AG10803 (cell line): ENCODE data around the gene SH3RF3.
A peak's percentile ranks its signal among the peaks of the same experiment; 100 is the strongest.
"Not testable (repeated sequence)": the region's sequence is repeated elsewhere in the genome, so short reads cannot be mapped to it uniquely, and the experiment has no call there.

Experiments used
- DNase-seq: peaks from one replicate; pipeline ENCODE4 v3.0.0; 2010; ENCODE audit warnings: low read depth
- H3K4me3 ChIP-seq: 2 replicates; pipeline ENCODE4 v1.5.1; 2011; ENCODE audit warnings: mild to moderate bottlenecking, low read length, control low read depth
- TF ChIP-seq, protein P1 (sequence below): conservative IDR thresholded peaks from 2 replicates; pipeline ENCODE4 v1.5.1; 2011; ENCODE audit warnings: mild to moderate bottlenecking, low read length, control low read depth, inconsistent platforms

SH3RF3 gene

DNA sequence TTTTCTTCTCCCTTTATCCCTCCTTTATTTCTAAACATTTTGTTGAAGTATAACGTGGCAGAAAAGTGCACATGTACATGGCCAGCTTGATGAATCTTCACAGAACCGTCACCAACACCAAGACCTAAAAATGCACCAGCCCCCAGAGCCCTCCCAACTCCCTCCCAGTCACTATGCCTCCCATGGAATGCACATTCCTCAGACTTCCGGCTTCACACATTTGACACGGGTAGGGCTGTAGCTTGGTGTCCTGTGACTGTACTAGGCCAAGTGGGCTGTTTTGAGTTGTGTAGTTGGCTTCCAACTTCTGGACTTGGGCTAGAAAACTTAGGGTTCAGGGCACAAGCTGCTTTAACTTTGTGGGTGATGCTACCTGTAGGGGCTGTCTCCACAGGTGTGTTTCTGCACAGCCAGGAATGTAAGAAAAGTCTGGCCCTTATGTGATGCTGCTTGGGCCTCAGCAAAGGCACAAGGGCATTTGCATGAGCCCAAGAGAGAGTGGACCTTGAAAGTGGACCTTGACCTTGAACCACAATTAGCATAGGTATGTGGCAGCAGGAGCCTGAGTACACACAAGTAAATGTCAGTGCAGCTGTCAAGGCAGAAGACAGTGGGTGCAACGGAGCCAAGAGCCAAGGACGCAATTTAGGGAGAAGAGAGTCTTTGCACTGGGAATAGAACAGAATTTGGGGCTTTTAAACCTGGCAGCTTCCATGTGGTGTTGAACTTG lies 406.4 kb downstream of the SH3RF3 start:
- DNase-seq, result peak; percentile 33
- TF ChIP-seq, protein P1, sequence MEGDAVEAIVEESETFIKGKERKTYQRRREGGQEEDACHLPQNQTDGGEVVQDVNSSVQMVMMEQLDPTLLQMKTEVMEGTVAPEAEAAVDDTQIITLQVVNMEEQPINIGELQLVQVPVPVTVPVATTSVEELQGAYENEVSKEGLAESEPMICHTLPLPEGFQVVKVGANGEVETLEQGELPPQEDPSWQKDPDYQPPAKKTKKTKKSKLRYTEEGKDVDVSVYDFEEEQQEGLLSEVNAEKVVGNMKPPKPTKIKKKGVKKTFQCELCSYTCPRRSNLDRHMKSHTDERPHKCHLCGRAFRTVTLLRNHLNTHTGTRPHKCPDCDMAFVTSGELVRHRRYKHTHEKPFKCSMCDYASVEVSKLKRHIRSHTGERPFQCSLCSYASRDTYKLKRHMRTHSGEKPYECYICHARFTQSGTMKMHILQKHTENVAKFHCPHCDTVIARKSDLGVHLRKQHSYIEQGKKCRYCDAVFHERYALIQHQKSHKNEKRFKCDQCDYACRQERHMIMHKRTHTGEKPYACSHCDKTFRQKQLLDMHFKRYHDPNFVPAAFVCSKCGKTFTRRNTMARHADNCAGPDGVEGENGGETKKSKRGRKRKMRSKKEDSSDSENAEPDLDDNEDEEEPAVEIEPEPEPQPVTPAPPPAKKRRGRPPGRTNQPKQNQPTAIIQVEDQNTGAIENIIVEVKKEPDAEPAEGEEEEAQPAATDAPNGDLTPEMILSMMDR, result no peak
- no peak overlapping the region for H3K4me3 ChIP-seq

DNA sequence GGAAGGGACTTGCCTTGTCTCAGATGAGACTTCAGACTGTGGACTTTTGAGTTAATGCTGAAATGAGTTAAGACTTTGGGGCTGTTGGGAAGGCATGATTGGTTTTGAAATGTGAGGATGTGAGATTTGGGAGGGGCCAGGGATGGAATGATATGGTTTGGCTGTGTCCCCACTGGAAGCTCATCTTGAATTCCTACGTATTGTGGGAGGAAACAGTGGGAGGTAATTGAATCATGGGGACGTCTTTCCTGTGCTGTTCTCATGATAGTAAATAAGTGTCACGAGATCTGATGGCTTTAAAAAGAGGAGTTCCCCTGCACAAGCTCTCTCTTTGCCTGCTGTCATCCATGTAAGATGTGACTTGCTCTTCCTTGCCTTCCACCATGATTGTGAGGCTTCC lies 407.6 kb downstream of the SH3RF3 start:
- H3K4me3 ChIP-seq, result not testable (repeated sequence)
- peak; percentile 72 for DNase-seq

DNA sequence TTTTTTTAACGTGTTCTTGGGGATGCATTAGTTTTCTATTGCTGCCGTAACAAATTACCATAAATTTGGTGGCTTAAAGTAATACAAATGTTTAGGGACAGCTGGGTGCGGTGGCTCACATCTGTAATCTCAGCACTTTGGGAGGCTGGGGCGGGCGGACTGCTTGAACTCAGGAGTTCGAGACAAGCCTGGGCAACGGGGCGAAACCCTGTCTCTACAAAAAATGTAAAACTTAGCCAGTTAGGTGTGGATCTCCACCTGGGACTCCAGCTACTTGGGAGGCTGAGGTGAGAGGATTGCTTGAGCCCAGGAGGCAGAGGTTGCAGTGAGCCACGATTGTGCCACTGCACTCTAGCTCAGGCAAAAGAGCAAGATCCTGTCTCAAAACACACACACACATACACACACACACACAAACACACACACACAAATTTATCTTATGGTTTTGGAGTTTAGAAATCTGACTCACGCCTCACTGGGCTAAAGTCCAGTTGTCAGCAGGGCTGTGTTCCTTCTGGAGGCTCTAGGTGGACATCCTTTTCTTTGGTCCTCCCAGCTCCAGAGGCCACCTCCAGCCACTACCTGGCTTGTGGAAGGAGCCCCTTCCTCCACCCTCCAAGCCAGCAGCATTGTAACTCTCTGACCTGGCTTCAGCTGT lies 408.7 kb downstream of the SH3RF3 start:
- DNase-seq, result peak; percentile 46
- no peak overlapping the region for H3K4me3 ChIP-seq
- TF ChIP-seq, protein P1, result no peak

DNA sequence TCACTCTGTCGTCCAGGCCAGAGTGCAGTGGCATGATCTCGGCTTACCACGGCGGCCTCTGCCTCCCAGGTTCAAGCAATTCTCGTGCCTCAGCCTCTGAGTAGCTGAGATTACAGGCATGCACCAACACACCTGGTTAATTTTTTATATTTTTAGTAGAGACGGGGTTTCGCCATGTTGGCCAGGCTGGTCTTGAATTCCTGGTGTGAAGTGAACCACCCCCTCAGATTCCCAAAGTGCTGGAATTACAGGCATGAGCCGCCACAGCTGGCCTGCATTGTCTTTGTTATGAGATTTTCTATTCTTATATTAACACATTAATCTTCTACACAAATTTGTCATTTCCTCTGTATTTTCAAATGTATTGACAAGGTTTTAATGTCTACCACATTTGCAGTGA lies 409.5 kb downstream of the SH3RF3 start:
- H3K4me3 ChIP-seq, result no peak overlapping the region
- peak; percentile 22 for DNase-seq
- TF ChIP-seq, protein P1, result no peak

DNA sequence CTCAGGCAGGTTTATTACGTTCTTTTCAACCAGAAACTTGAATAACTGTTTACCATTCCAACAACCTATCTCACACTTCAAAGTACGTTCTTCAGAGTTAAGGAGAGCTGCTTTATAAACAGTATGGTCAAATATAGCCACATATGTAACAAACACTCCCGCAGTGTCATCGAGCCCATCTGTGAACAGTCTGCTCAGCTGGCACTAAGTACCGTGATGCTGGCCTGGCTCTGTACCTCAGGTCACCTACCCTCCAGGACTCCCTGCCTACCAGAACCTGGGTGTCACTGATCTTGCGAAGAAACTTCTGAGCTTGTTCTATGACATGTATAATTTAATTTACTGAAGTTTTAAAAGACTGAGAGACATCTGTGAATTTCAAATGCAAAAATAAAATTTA lies 413.4 kb downstream of the SH3RF3 start:
- TF ChIP-seq, protein P1, result no peak
- DNase-seq, result no peak
- no peak overlapping the region for H3K4me3 ChIP-seq

DNA sequence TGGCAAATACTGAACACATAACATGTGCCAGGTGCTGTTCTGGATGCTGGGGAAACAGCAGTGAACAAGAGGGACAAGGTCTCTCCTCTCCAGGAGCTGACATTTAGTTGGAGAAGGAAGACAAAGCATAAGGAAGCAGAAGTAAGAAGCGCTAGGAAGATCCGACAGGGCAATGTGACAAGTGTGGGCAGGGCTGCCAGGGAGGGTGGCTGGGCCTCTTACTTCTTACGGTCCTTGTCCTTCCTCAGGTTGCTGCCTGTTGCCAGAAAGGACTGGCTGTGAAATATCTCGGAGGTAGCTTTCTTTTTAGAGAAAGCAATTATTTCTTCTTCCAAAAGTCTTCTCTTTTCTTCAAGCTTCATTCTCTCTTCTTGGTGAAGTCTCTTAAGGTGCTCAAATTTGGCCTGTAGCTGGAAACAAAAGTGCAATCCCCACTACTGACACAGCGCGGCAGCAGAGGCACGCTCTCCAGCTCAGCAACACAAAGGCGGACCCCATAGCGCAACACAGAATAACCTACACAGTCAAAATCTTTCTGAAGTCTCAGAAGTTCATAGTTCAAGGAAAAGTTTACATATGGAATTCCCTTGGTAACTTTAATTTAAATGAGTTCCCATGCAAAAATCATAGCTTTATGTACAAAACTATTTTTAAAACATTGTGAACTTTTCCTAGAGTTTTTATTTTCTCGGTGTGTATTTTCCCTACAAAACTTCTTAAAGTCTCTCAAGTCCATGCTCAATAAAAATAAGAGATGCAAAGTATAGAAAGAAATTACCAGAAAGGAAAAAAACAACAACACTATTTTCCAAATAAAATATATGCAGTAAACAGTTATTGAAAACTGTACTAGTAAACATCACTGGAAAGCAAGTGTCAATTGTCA lies 417.1 kb downstream of the SH3RF3 start:
- no peak overlapping the region for H3K4me3 ChIP-seq
- peak; percentile 49 for DNase-seq
- TF ChIP-seq, protein P1, result peak; percentile 98

DNA sequence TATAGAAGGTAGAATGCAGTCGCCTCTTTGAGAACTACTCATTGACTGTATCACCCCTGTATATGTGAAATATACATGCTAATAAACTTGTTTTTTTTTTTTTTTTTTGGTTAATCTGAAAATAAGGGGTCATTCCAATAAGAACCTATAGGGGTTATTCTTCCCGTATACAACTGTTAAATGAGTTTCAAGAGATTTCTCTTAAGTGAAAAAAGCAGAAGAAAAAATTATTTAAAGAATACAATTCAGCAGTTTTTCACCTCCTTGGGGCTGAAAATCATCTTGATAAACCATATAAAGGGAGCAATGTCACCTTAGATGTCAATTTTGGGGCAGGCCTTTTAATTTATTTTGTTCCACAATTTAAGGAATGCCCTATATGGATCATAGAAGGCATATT lies 418.3 kb downstream of the SH3RF3 start:
- no peak overlapping the region for H3K4me3 ChIP-seq
- TF ChIP-seq, protein P1, result no peak
- no peak for DNase-seq
